ENCODE measurements around the gene IRF4.

GRCh38 chr6:378090-378957 lies 13.2 kb upstream of the IRF4 start:
- TF ChIP-seq CTCF (IDR thresholded peaks at IDR 0.05) (no peak), POLR2A (IDR thresholded peaks at IDR 0.05) (no peak)
